PC-9 (cell line): ENCODE measurements around the gene HRH1. TPM values are rescaled to one million over a fixed set of nuclear protein-coding genes. Genes with fewer than 3 reads are reported as not detected.

Source experiments
- BruUV-seq: library from RNA; stranded (reverse); fragments of 400-500 nt; replicated peaks from 2 replicates; lab custom pipeline; 2021; lab: Mats Ljungman, UMichigan
- CTCF ChIA-PET: fragments of 300-600 bp; sonication (Branson Sonifier 250); formaldehyde crosslinking; loops from one replicate; lab custom pipeline; 2022; ENCODE audit warnings: antibody characterized with exemption; lab: Charles Lee
- POLR2A ChIA-PET: fragments of 300-600 bp; sonication (Branson Sonifier 250); formaldehyde crosslinking; loops from one replicate; lab custom pipeline; 2022; ENCODE audit warnings: antibody characterized with exemption; ENCODE audit not compliant: unreplicated experiment; lab: Charles Lee
- DNase-seq, 2 experiments: peaks; one replicate each; pipeline versions ENCODE4 v3.0.0 to v3.0.0-alpha.2; 2015 to 2022; ENCODE audit warnings: mixed read lengths in 1 of 2
- H2AFZ ChIP-seq: fragments of 200-600 bp; sonication (generic); 2 replicates; pipeline ENCODE4 v1.8.1; 2017; ENCODE audit warnings: antibody characterized with exemption
- H3F3A ChIP-seq: fragments of 200-600 bp; sonication (generic); 2 replicates; pipeline ENCODE4 v1.8.1; 2017; ENCODE audit warnings: antibody characterized with exemption, mild to moderate bottlenecking, low read depth; ENCODE audit not compliant: insufficient read depth
- H3K27ac ChIP-seq: fragments of 200-600 bp; sonication (generic); 2 replicates; pipeline ENCODE4 v1.6.1; 2016; ENCODE audit warnings: mixed run types
- H3K27me3 ChIP-seq: fragments of 200-600 bp; sonication (generic); 2 replicates; pipeline ENCODE4 v1.6.1; 2016; ENCODE audit warnings: low read depth, mixed run types; ENCODE audit not compliant: insufficient read depth
- H3K36me3 ChIP-seq: fragments of 200-600 bp; sonication (generic); 2 replicates; pipeline ENCODE4 v1.6.1; 2016; ENCODE audit warnings: low read depth, mixed run types
- H3K4me1 ChIP-seq: fragments of 200-600 bp; sonication (generic); replicated peaks from 2 replicates; pipeline ENCODE4 v1.6.1; 2016; ENCODE audit warnings: mixed run types; ENCODE audit not compliant: insufficient read depth
- H3K4me2 ChIP-seq: fragments of 200-600 bp; sonication (generic); 2 replicates; pipeline ENCODE4 v1.6.1; 2017; ENCODE audit warnings: mixed run types
- H3K4me3 ChIP-seq: fragments of 200-600 bp; sonication (generic); 2 replicates; pipeline ENCODE4 v1.6.1; 2016; ENCODE audit warnings: mixed run types
- H3K79me2 ChIP-seq: fragments of 200-600 bp; sonication (generic); 2 replicates; pipeline ENCODE4 v1.6.1; 2017; ENCODE audit warnings: low read depth, mixed run types
- H3K9me2 ChIP-seq: fragments of 200-600 bp; sonication (generic); 2 replicates; pipeline ENCODE4 v1.8.1; 2017; ENCODE audit warnings: mild to moderate bottlenecking; ENCODE audit not compliant: insufficient read depth
- H3K9me3 ChIP-seq: fragments of 200-600 bp; sonication (generic); 2 replicates; pipeline ENCODE4 v1.8.1; 2016; ENCODE audit warnings: low read depth; ENCODE audit not compliant: insufficient read depth
- H4K20me1 ChIP-seq: fragments of 200-600 bp; sonication (generic); 2 replicates; pipeline ENCODE4 v1.8.1; 2017; ENCODE audit not compliant: insufficient read depth
- CTCF ChIP-seq: fragments of 200-600 bp; sonication (generic); conservative IDR thresholded peaks from 2 replicates; pipeline ENCODE4 v1.6.1; 2017; ENCODE audit warnings: mixed run types, antibody characterized with exemption, mild to moderate bottlenecking, moderate library complexity
- EZH2 ChIP-seq: fragments of 200-600 bp; sonication (generic); IDR thresholded peaks from 2 replicates; pipeline ENCODE4 v1.8.0; 2017; ENCODE audit warnings: antibody characterized with exemption, low read depth
- intact Hi-C: fragments of 100-400 bp; cut with micrococcal nuclease; formaldehyde crosslinking; loops from one replicate; pipeline ENCODE4 v1.10.0; 2022; ENCODE audit not compliant: unreplicated experiment
- total RNA-seq: library from RNA; stranded (reverse); gene quantifications from 2 replicates; pipeline ENCODE4 v1.2.3, GENCODE V29; 2021

The HRH1 gene
- total RNA-seq, 1 experiment from 2014 or later: 9.2 TPM

GRCh38 chr3:11287404-11287803 is 133.1 kb downstream of the HRH1 start:
- Histone ChIP-seq H3K4me3 (peak overlapping the region; percentile 42), H3K9me3 (no peaks in the 10 kb centered on the region), H3F3A (peaks cover 72% of the 10 kb centered on the region), H3K27me3 (no peaks in the 10 kb centered on the region), H3K4me2 (peak overlapping the region; percentile 83), H3K27ac (peak overlapping the region; percentile 99), H3K36me3 (peaks cover 25% of the 10 kb centered on the region), H4K20me1 (no peaks in the 10 kb centered on the region), H3K4me1 (peaks cover 72% of the 10 kb centered on the region), H2AFZ (no peak overlapping the region), H3K79me2 (peaks cover 83% of the 10 kb centered on the region), H3K9me2 (no peaks in the 10 kb centered on the region)
- no peak for TF ChIP-seq CTCF
- no peak for TF ChIP-seq EZH2
- DNase-seq: no peak
- POLR2A ChIA-PET: interaction anchor here (0.7 kb wide), 1 partner anchor 62 kb away, joined by 6 read pairs; no protein-coding TSS in a partner anchor
- CTCF ChIA-PET: interaction anchor here (1.0 to 1.5 kb wide), 2 partner anchors 49 to 57 kb away, joined by 3 read pairs; no protein-coding TSS in a partner anchor
- intact Hi-C loops: loop anchor here (5.0 kb wide), 1 partner anchor 315 kb away; no protein-coding TSS in a partner anchor
- BruUV-seq: no TSS peak

GRCh38 chr3:11288021-11288491 is 133.8 kb downstream of the HRH1 start:
- intact Hi-C loops: loop anchor here (2.0 to 5.0 kb wide), 2 partner anchors 151 to 314 kb away; no protein-coding TSS in a partner anchor
- peak overlapping the region; percentile 99 for H3K27ac ChIP-seq
- peaks cover 82% of the 10 kb centered on the region for H3K79me2 ChIP-seq
- ChIA-PET POLR2A (interaction anchor here (0.5 to 0.7 kb wide), 5 partner anchors 13 to 63 kb away, joined by 3 to 6 read pairs (median 3); no protein-coding TSS in a partner anchor), CTCF (interaction anchor here (0.8 to 1.5 kb wide), 3 partner anchors 47 to 58 kb away, joined by 3 read pairs; no protein-coding TSS in a partner anchor)
- peak overlapping the region; percentile 42 for H3K4me3 ChIP-seq
- H3K9me3 ChIP-seq: no peaks in the 10 kb centered on the region
- peak overlapping the region; percentile 83 for H3K4me2 ChIP-seq
- no peak overlapping the region for H2AFZ ChIP-seq
- DNase-seq: peak in 1 of 2 experiments; percentile 66
- H3F3A ChIP-seq: peaks cover 76% of the 10 kb centered on the region
- no peaks in the 10 kb centered on the region for H4K20me1 ChIP-seq
- BruUV-seq: no TSS peak
- TF ChIP-seq EZH2: no peak
- TF ChIP-seq CTCF: no peak
- no peaks in the 10 kb centered on the region for H3K9me2 ChIP-seq
- H3K27me3 ChIP-seq: no peaks in the 10 kb centered on the region
- peaks cover 77% of the 10 kb centered on the region for H3K4me1 ChIP-seq
- H3K36me3 ChIP-seq: peaks cover 19% of the 10 kb centered on the region; the same call in 1 of the 2 replicates

DNA sequence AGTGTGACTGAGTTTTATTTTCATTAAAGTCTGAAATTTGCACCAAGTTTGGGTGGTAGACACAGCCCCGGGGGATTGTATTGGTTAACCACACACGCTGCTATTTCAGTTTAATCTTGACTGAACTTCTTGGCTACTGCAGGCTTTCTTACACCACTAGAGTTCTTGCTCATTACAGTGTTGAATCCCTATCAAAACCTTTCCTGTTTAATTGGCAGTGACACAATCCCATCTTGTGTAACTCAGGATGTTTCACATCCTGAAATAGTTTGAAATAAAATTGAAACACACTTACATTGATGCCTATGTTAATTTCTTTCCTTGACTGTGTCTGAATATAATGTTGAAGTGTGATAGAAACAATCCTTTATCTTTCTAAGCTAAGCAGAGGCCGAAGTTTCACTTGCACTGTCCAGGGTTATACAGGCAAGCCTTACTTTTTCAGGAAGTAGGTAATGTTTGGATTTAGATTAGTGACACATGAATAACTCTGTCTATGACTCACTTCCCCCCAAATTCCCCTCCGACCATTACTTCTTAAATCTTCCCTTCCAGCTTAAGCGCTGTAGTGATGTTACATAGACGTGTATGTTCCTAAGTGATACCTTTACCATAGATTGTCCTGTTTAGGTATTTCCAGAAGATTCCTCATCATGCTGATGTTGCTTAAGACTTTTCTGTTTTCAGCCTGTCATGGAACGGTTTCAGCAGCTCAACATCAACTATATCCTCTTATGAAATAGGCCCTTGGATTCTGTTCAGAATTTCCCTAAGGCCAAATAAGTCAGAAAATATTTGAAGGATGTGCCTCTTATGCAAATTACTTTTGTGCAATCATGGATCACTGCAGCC is 134.7 kb downstream of the HRH1 start:
- Histone ChIP-seq H3K4me3 (peak overlapping the region; percentile 42; the same call in 1 of the 2 replicates), H3K9me2 (no peaks in the 10 kb centered on the region), H3K27me3 (no peaks in the 10 kb centered on the region), H3K4me2 (peak overlapping the region; percentile 83), H3F3A (peaks cover 76% of the 10 kb centered on the region), H3K36me3 (peaks cover 15% of the 10 kb centered on the region; the same call in 1 of the 2 replicates), H3K27ac (peak overlapping the region; percentile 99), H3K4me1 (peaks cover 78% of the 10 kb centered on the region), H3K9me3 (no peaks in the 10 kb centered on the region), H2AFZ (no peak overlapping the region), H4K20me1 (no peaks in the 10 kb centered on the region), H3K79me2 (peaks cover 82% of the 10 kb centered on the region)
- intact Hi-C loops: loop anchor here (1.0 to 5.0 kb wide), 3 partner anchors 51 to 313 kb away; no protein-coding TSS in a partner anchor
- TSS peak; percentile 90 for BruUV-seq
- POLR2A ChIA-PET: interaction anchor here (0.5 to 0.9 kb wide), 4 partner anchors 15 to 482 kb away, joined by 3 to 6 read pairs (median 4); no protein-coding TSS in a partner anchor
- CTCF ChIA-PET: interaction anchor here (0.7 to 0.8 kb wide), 2 partner anchors 46 to 51 kb away, joined by 3 read pairs; no protein-coding TSS in a partner anchor
- TF ChIP-seq EZH2 (no peak), CTCF (no peak; the same call in 1 of the 2 replicates)
- DNase-seq: peak; percentile 35 to 92
